Measurements from ENCODE around the gene SDK1.
"Not testable (repeated sequence)": the region's sequence is repeated elsewhere in the genome, so short reads cannot be mapped to it uniquely, and the experiment has no call there.

Gene SDK1

GRCh38 chr7:4073052-4073451 is 772.0 kb downstream of the SDK1 start:
- no peak for DNase-seq (ENCODE audit: low read depth)

- no peak for DNase-seq (ENCODE audit: low read depth)
These were observed 772.7 kb downstream of the SDK1 start for GRCh38 chr7:4073750-4074149.

DNA sequence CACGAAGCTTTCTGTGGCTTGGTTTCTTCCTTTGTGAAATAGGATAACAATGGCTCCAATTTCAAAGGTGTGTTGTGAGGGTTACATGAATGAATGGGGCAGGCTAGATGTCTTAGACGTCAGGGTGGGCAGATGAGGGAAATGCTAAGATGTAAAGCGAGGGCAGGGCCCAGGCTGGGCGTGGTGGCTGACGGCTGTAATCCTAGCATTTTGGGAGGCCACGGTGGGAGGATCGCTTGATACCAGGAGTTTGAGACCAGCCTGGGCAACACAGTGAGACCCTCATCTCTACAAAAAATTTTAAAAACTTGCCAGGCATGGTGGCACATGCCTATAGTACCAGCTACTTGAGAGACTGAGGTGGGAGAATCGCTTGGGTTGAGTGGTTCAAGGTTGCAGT is 773.4 kb downstream of the SDK1 start:
- DNase-seq (ENCODE audit: low read depth) = no peak

DNA sequence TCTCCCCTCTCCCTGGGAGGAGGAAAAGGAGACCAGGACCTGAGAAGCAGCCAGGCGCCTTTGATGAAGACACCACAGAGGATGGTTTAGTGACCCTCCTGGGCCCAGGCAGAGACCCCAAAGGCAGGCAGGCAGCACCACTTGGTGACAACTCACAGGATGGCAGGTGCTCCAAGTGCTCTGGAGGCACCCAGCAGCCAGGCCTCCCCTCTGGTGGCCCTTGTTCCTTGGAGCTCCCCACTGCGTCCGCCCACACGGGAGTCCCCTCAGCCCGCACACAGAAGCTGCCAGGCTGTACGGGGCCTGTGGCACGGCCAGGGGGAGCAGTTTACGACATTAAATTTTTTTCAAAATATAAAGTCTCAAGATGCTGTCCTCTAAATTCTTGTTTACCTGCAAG is 773.9 kb downstream of the SDK1 start:
- no peak for DNase-seq (ENCODE audit: low read depth)

GRCh38 chr7:4076701-4077294 is 775.7 kb downstream of the SDK1 start:
- DNase-seq (ENCODE audit: low read depth) = no peak

GRCh38 chr7:4077980-4078379 is 776.9 kb downstream of the SDK1 start:
- no peak for DNase-seq (ENCODE audit: low read depth)

- DNase-seq (ENCODE audit: low read depth) = no peak
These were observed 777.5 kb downstream of the SDK1 start for GRCh38 chr7:4078580-4078979.

DNA sequence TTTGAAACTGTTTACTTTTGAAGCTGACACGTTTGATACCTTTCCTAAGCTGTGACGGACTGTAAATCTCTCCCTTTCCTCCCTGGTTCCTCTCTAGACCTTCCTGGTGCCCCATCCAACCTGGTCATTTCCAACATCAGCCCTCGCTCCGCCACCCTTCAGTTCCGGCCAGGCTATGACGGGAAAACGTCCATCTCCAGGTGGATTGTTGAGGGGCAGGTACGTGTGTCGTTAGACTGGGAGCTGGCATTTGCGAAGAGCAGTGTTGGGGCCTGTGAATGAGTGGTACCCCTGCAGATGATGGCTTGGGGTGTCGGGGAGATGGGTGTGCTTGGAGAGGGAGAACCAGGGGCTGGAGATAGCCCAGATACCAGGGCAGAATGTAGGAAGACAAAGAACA is 778.3 kb downstream of the SDK1 start:
- no peak for DNase-seq (ENCODE audit: low read depth)

DNA sequence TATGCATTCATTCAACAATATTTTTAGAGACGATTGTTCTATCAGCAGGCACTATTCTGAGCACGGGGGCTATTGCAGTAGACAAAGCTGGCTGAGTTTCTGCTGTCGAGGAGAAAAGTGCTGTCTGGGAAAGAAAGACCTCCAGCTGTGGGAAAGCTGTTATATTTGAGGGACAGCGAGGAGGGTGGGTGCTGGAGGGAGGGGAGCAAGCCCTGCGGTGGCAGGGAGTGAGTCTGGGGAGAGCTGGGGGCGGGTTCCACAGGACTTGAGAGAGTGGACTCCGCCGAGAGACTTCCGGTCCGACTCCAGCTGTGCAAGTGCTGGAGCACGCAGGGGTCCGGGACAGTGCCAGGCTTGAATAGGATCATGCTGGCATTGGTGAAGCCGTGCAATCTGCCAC is 778.9 kb downstream of the SDK1 start:
- DNase-seq (ENCODE audit: low read depth) = no peak

DNA sequence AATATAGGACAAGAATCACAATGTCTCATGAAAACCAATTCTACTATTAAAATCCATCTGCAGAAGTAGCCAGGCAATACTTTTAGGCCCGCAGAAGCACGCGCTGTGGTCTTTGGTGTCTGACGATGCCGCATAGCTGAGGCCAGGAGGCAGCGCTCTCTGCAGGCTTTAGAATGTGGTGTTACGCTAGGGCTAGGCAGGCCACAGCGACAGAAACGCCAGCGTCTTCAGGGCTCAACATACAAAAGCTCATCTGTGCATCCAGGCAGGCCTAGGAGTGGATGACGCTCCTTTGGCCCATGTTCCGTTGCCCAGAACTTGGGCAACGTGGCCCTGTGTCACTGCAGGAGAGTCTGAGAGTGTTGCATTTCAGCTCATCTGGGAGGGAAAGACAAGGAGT is 779.9 kb downstream of the SDK1 start:
- DNase-seq (ENCODE audit: low read depth) = no peak

DNA sequence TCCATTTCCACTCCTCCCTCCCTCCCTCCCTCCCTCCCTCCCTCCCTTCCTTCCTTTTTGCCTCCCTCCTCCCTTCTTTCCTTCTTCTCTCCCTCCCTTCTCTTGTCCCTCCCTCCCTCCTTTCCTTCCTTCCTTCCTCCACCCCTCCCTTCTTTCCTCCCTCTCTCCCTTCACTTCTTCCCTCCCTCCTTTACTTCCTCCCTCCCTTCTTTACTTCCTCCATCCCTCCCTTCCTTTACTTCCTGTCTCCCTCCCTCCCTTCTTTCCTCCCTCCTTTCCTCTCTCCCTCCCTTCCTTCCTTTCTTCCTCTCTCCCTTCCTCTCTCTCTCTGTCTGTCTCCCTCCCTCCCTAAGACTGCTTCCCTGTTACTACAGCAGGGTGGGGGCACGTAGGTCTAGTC is 782.5 kb downstream of the SDK1 start:
- no peak for DNase-seq (ENCODE audit: low read depth)

DNA sequence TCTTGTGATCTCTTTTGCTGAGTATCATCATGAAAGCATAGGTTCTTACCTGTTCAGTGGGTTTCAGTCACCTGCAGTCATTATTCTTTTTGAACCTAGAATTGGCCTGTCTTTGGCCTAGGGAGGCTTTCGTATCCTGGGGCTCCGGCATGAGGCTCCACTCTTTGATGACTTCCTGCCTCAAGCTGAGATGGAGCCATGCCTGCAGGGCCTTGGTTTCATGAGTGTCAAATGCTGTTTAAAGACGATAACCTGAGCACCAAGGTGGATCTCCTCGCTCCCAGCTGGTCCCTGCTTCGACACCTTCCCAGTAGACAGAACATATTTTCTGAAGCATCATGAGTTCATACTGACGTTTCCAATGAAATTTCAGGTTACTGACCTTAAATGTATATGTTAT is 783.2 kb downstream of the SDK1 start:
- no peak for DNase-seq (ENCODE audit: low read depth)

GRCh38 chr7:4085937-4086691 is 785.1 kb downstream of the SDK1 start:
- DNase-seq (ENCODE audit: low read depth) = no peak

- no peak for DNase-seq (ENCODE audit: low read depth)
These were observed 785.7 kb downstream of the SDK1 start for GRCh38 chr7:4086723-4087122.

DNA sequence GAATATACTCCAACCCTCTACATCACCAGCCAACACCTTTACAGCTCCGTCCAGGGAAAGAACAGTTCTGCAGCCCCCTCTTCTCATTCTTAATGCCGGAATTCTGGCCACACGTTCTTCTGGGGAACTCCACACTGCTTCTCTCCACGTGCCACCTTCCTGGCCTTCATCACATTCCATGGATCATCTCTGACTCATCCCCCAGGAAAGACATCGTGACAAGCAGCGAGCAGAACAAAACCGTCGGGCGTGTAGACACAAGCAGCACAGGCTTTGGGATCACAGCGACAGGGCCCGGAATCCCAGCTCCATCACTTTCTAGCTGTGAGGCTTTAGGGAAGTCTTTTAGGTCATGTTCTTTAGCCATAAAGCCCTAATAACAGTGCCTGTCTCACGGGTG is 790.7 kb downstream of the SDK1 start:
- DNase-seq (ENCODE audit: low read depth) = no peak

- DNase-seq (ENCODE audit: low read depth) = no peak
These were observed 792.0 kb downstream of the SDK1 start for GRCh38 chr7:4093035-4093434.

- DNase-seq (ENCODE audit: low read depth) = no peak
These were observed 792.4 kb downstream of the SDK1 start for GRCh38 chr7:4093483-4093882.

GRCh38 chr7:4094158-4094557 is 793.1 kb downstream of the SDK1 start:
- not testable (repeated sequence) for DNase-seq (ENCODE audit: low read depth)

- DNase-seq (ENCODE audit: low read depth) = no peak
These were observed 796.1 kb downstream of the SDK1 start for GRCh38 chr7:4097001-4097609.

DNA sequence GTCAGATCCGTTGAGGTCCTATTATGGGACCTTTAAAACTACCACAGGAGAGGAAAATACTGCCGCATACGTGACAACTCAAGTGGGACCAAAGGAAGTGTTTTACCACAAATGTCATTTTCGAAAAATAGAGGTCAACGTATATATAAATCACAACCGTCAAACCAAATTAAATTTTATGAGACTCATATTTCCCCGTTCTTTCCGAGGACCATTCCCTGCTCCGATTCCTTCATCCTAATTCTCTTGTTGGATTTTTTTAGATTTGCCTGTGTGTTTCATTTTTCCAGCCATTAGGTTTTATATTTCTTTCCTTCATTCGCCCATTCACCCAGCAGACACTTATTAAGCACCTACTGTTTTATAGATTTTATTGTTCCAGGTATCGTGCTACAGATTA is 797.1 kb downstream of the SDK1 start:
- no peak for DNase-seq (ENCODE audit: low read depth)

- DNase-seq (ENCODE audit: low read depth) = no peak
These were observed 798.6 kb downstream of the SDK1 start for GRCh38 chr7:4099651-4100050.

- DNase-seq (ENCODE audit: low read depth) = no peak
These were observed 799.1 kb downstream of the SDK1 start for GRCh38 chr7:4100148-4100547.

GRCh38 chr7:4100691-4101090 is 799.6 kb downstream of the SDK1 start:
- DNase-seq (ENCODE audit: low read depth) = no peak

Measured in stimulated activated CD8-positive, alpha-beta memory T cell treated with anti-CD3 and anti-CD28 coated beads, Interleukin-4, amount 100 ng/mL, for 24 hours (primary cell).